A549 (cell line): ENCODE measurements around the gene WBP1L. TPM values are rescaled to one million over a fixed set of nuclear protein-coding genes. Genes with fewer than 3 reads are reported as not detected.
A peak's percentile ranks its signal among the peaks of the same experiment; 100 is the strongest.
"Not testable (repeated sequence)": the region's sequence is repeated elsewhere in the genome, so short reads cannot be mapped to it uniquely, and the experiment has no call there.

Experiments used
- ATAC-seq, 2 experiments: fragments of 200-7000 bp in 1 of 2; fragments of >200 bp in 1 of 2; cut with Nextera tagmentation in 1 of 2; cut with Tn5 transposase in 1 of 2; 3 replicates each; pipeline versions ENCODE4 v1.8.0 to v1.9.1; 2018 to 2020; ENCODE audit warnings: mild to moderate bottlenecking in 1 of 2, moderate library complexity in 1 of 2
- CTCF ChIA-PET: fragments of 300-600 bp; sonication (Branson Sonifier 250); formaldehyde crosslinking; extraction: SDS; loops from one replicate; lab custom pipeline; 2021; ENCODE audit warnings: antibody characterized with exemption, inconsistent platforms; lab: Yijun Ruan, JAX
- POLR2A ChIA-PET: fragments of 350-600 bp; formaldehyde crosslinking; extraction: SDS; loops from one replicate; lab custom pipeline; 2021; ENCODE audit warnings: antibody characterized with exemption, inconsistent platforms; lab: Yijun Ruan, JAX
- DNase-seq, 2 experiments: peaks; one replicate each; pipeline versions ENCODE4 v3.0.0 to v3.0.0-alpha.2; 2011 to 2016; ENCODE audit warnings: low read depth in 1 of 2, low spot score in 1 of 2
- FAIRE-seq: peaks from 2 replicates; lab custom pipeline; 2011; peaks lifted over from hg19 to GRCh38; lab: Jason Lieb, UNC
- H3K27ac ChIP-seq, 2 experiments: fragments of >200 bp; sonication (Bioruptor Twin); formaldehyde crosslinking; 3 replicates each; pipeline ENCODE4 v1.5.1; 2016 to 2017
- H3K4me1 ChIP-seq: fragments of >200 bp; sonication (Bioruptor Twin); formaldehyde crosslinking; 3 replicates; pipeline ENCODE4 v1.6.1; 2016
- H3K4me2 ChIP-seq: fragments of >200 bp; sonication (Bioruptor Twin); formaldehyde crosslinking; 3 replicates; pipeline ENCODE4 v1.6.1; 2016
- H3K4me3 ChIP-seq: fragments of >200 bp; sonication (Bioruptor Twin); formaldehyde crosslinking; 3 replicates; pipeline ENCODE4 v1.5.1; 2016
- H3K9me3 ChIP-seq: fragments of >200 bp; sonication (Bioruptor Twin); formaldehyde crosslinking; 3 replicates; pipeline ENCODE4 v1.6.1; 2016
- BHLHE40 ChIP-seq: IDR thresholded peaks from 2 replicates; pipeline ENCODE4 v1.6.1; 2012; ENCODE audit warnings: low read depth, low read length, inconsistent platforms
- CHD2 ChIP-seq: fragments of 150-350 bp; IDR thresholded peaks from 2 replicates; pipeline ENCODE4 v1.6.1; 2014; ENCODE audit warnings: low read length; ENCODE audit not compliant: partially characterized antibody
- CHD4 ChIP-seq: fragments of 200-600 bp; sonication (generic); IDR thresholded peaks from 2 replicates; pipeline ENCODE4 v1.6.1; 2016; ENCODE audit warnings: antibody characterized with exemption, mild to moderate bottlenecking, borderline replicate concordance
- E2F6 ChIP-seq: IDR thresholded peaks from 2 replicates; pipeline ENCODE4 v1.6.1; 2012; ENCODE audit warnings: low read depth, borderline replicate concordance
- ESRRA ChIP-seq: fragments of 150-350 bp; IDR thresholded peaks from 2 replicates; pipeline ENCODE4 v1.6.1; 2014; ENCODE audit warnings: mild to moderate bottlenecking, low read length, borderline replicate concordance
- FOSB ChIP-seq: fragments of 250-450 bp; sonication (Bioruptor Pico); IDR thresholded peaks from 2 replicates; pipeline ENCODE4 v1.5.0; 2020; ENCODE audit warnings: mild to moderate bottlenecking, moderate library complexity
- FOSL2 ChIP-seq, 2 experiments: fragments of 450-650 bp in 1 of 2; fragments of >200 bp in 1 of 2; sonication (Bioruptor Twin) in 1 of 2; formaldehyde crosslinking; IDR thresholded peaks; 2 replicates each; pipeline versions ENCODE4 v1.5.0 to v1.6.1; 2016 to 2020; ENCODE audit warnings: mild to moderate bottlenecking in 1 of 2, moderate library complexity in 1 of 2
- GATA3 ChIP-seq: IDR thresholded peaks from 2 replicates; pipeline ENCODE4 v1.6.1; 2012; ENCODE audit warnings: borderline replicate concordance
- HDAC2 ChIP-seq: fragments of 200-600 bp; sonication (generic); IDR thresholded peaks from 2 replicates; pipeline ENCODE4 v1.6.1; 2016
- HES2 ChIP-seq: fragments of >200 bp; sonication (Bioruptor Twin); formaldehyde crosslinking; IDR thresholded peaks from 2 replicates; pipeline ENCODE4 v1.6.1; 2016
- HEYL ChIP-seq: fragments of 250-450 bp; sonication (Bioruptor Pico); IDR thresholded peaks from 2 replicates; pipeline ENCODE4 v1.8.0; 2021; ENCODE audit warnings: mild to moderate bottlenecking, moderate library complexity
- HMGXB4 ChIP-seq: fragments of 250-450 bp; sonication (Bioruptor Pico); IDR thresholded peaks from 2 replicates; pipeline ENCODE4 v1.5.0; 2021; ENCODE audit warnings: mild to moderate bottlenecking, moderate library complexity, borderline replicate concordance
- HOXA7 ChIP-seq: fragments of 250-450 bp; sonication (Bioruptor Pico); IDR thresholded peaks from 2 replicates; pipeline ENCODE4 v1.5.0; 2020; ENCODE audit warnings: mild to moderate bottlenecking, moderate library complexity
- HOXB5 ChIP-seq: fragments of 250-450 bp; sonication (Bioruptor Pico); IDR thresholded peaks from 2 replicates; pipeline ENCODE4 v1.5.0; 2020; ENCODE audit warnings: mild to moderate bottlenecking, moderate library complexity
- MAFK ChIP-seq: fragments of 450-650 bp; IDR thresholded peaks from 2 replicates; pipeline ENCODE4 v1.6.1; 2014; ENCODE audit not compliant: partially characterized antibody
- MYC ChIP-seq: IDR thresholded peaks from 2 replicates; pipeline ENCODE4 v1.6.1; 2012; ENCODE audit warnings: mild to moderate bottlenecking, inconsistent platforms, low read length, improper control_type of control experiment, borderline replicate concordance
- NPAS2 ChIP-seq: fragments of 250-450 bp; sonication (Bioruptor Pico); IDR thresholded peaks from 2 replicates; pipeline ENCODE4 v1.8.0; 2022; ENCODE audit warnings: mild to moderate bottlenecking, moderate library complexity, borderline replicate concordance
- NR3C1 ChIP-seq: fragments of >200 bp; sonication (Bioruptor Twin); formaldehyde crosslinking; IDR thresholded peaks from 3 replicates; pipeline ENCODE4 v1.6.1; 2017
- RAD21 ChIP-seq, 2 experiments: fragments of >200 bp in 1 of 2; sonication (Bioruptor Twin) in 1 of 2; formaldehyde crosslinking in 1 of 2; IDR thresholded peaks in 1 of 2; conservative IDR thresholded peaks in 1 of 2; 2 replicates in 1 of 2; 3 replicates in 1 of 2; pipeline ENCODE4 v1.6.1; 2012 to 2018; ENCODE audit warnings: inconsistent platforms in 1 of 2
- RARB ChIP-seq: fragments of 250-450 bp; sonication (Bioruptor Pico); IDR thresholded peaks from 2 replicates; pipeline ENCODE4 v1.8.0; 2021; ENCODE audit warnings: mild to moderate bottlenecking, moderate library complexity
- ZC3H11A ChIP-seq: fragments of 450-650 bp; IDR thresholded peaks from 2 replicates; pipeline ENCODE4 v1.6.1; 2014; ENCODE audit warnings: antibody characterized with exemption, mild to moderate bottlenecking
- ZSCAN20 ChIP-seq: fragments of 250-450 bp; sonication (Bioruptor Pico); IDR thresholded peaks from 2 replicates; pipeline ENCODE4 v1.8.0; 2022; ENCODE audit warnings: mild to moderate bottlenecking, moderate library complexity
- WGBS: methylation state at CpG from one replicate; pipeline ENCODE4 v1.1.6; 2017; ENCODE audit errors: missing lambda C conversion rate; 5-methylcytosine and 5-hydroxymethylcytosine counted together
- polyA plus RNA-seq, 4 experiments: library from polyadenylated mRNA; depleted of rRNA in 3 of 4; stranded (reverse); fragments of >200 nt; fragmentation: RNase III in 1 of 4; extraction: RNeasy Plus Mini Kit Qiagen cat#74134 plus additional on column Dnase treatment in 1 of 4; gene quantifications; 2 replicates in 3 of 4; 3 replicates in 1 of 4; pipeline ENCODE4 v1.2.3, GENCODE V29; 2011 to 2017
- TF ChIP-seq, protein P1 (sequence below): fragments of >200 bp; sonication (Bioruptor Twin); formaldehyde crosslinking; IDR thresholded peaks from 3 replicates; pipeline ENCODE4 v1.6.1; 2016
- TF ChIP-seq, protein P2 (sequence below): fragments of 150-350 bp; IDR thresholded peaks from 2 replicates; pipeline ENCODE4 v1.6.1; 2014; ENCODE audit warnings: low read depth, mild to moderate bottlenecking, low read length

The WBP1L gene
- polyA plus RNA-seq, 2 of the 4 experiments (the other 2 are of a cell fraction) = 19.8 to 23.5 TPM

DNA sequence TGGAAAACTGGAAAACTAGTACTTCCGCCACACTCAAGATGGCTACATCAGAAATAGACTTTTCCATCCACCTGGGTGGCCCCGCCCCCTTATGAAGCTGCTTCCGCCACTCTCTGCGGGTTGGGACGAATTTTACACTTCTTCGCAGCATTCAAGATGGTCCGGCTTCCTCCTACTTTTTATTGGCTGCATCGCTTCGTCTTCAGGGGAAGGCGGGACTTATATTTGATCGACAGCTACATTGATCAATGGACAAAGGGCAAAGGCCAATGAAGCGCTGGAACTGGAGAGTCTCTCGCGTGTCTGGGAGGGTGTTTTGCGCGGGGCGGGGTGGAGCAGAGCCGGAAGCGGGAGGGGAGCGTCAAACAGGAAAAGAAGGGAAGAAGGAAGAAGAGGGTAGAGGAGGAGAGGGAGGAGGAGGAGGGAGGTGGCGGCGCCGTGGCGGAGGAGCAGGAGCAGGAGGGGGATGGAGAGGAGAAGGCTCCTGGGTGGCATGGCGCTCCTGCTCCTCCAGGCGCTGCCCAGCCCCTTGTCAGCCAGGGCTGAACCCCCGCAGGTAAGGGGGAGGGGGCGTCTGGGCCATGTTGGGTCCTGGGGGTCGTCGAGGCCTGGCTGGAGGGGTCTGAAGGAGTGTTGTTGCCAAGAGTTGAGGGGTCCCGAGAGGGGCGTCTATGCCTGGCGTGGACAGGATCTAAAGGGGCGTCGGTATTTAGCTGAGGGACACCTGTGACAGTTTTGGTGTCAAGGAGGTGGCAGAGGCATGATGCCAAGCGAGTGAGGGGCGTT is at the start of gene WBP1L (continued):
- TF ChIP-seq, protein P1, sequence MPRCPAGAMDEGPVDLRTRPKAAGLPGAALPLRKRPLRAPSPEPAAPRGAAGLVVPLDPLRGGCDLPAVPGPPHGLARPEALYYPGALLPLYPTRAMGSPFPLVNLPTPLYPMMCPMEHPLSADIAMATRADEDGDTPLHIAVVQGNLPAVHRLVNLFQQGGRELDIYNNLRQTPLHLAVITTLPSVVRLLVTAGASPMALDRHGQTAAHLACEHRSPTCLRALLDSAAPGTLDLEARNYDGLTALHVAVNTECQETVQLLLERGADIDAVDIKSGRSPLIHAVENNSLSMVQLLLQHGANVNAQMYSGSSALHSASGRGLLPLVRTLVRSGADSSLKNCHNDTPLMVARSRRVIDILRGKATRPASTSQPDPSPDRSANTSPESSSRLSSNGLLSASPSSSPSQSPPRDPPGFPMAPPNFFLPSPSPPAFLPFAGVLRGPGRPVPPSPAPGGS = peak; percentile 55; the same call in 1 of the 3 replicates
- no peak for TF ChIP-seq FOSL2 (IDR thresholded peaks at IDR 0.05)
- no peak for TF ChIP-seq FOSL2 (CRISPR knock-in tag; IDR thresholded peaks at IDR 0.05)
- TF ChIP-seq GATA3 = no peak
- TF ChIP-seq HMGXB4 (CRISPR knock-in tag) = no peak
- no peak; the same call in 1 of the 2 replicates for TF ChIP-seq E2F6
- TF ChIP-seq ZSCAN20 (CRISPR knock-in tag) = no peak
- no peak for TF ChIP-seq HOXB5 (CRISPR knock-in tag)
- no peak for TF ChIP-seq HDAC2
- TF ChIP-seq, protein P2, sequence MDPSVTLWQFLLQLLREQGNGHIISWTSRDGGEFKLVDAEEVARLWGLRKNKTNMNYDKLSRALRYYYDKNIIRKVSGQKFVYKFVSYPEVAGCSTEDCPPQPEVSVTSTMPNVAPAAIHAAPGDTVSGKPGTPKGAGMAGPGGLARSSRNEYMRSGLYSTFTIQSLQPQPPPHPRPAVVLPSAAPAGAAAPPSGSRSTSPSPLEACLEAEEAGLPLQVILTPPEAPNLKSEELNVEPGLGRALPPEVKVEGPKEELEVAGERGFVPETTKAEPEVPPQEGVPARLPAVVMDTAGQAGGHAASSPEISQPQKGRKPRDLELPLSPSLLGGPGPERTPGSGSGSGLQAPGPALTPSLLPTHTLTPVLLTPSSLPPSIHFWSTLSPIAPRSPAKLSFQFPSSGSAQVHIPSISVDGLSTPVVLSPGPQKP = no peak
- no peak for TF ChIP-seq RARB
- TF ChIP-seq MAFK = no peak
- no peak for TF ChIP-seq FOSB
- no peak for TF ChIP-seq NR3C1
- TF ChIP-seq ESRRA = no peak
- TF ChIP-seq HOXA7 (CRISPR knock-in tag) = 0 out of 2 replicates have a peak, but pooled peaks have one; percentile 24
- TF ChIP-seq NPAS2 (CRISPR knock-in tag) = no peak
- TF ChIP-seq CHD2 = peak; percentile 67
- no peak for TF ChIP-seq MYC
- TF ChIP-seq BHLHE40 = no peak
- no peak for TF ChIP-seq RAD21 (conservative IDR thresholded peaks at IDR 0.05 in 1 of 2, IDR thresholded peaks at IDR 0.05 in 1 of 2)
- TF ChIP-seq HES2 = no peak
- no peak for TF ChIP-seq ZC3H11A
- no peak for TF ChIP-seq CHD4
- no peak for TF ChIP-seq HEYL

GRCh38 chr10:102695401-102695800 is 48.3 kb upstream of the WBP1L start:
- ATAC-seq, H3K27ac ChIP-seq, H3K4me1 ChIP-seq, H3K9me3 ChIP-seq, FAIRE-seq, H3K4me3 ChIP-seq, H3K4me2 ChIP-seq, POLR2A ChIA-PET, DNase-seq: not testable (repeated sequence)
- CTCF ChIA-PET = interaction anchor here (1.4 kb wide), 1 partner anchor 16 kb away, joined by 4 read pairs; no protein-coding TSS in a partner anchor
- 94% methylated on average over 10 of the region's 10 CpGs for WGBS
